ENCODE measurements around the gene ZFP57. TPM values are rescaled to one million over a fixed set of nuclear protein-coding genes. Genes with fewer than 3 reads are reported as not detected.

Gene ZFP57
- total RNA-seq, 2 donors from 2014 or later = 0.30 to 12.6 TPM

DNA sequence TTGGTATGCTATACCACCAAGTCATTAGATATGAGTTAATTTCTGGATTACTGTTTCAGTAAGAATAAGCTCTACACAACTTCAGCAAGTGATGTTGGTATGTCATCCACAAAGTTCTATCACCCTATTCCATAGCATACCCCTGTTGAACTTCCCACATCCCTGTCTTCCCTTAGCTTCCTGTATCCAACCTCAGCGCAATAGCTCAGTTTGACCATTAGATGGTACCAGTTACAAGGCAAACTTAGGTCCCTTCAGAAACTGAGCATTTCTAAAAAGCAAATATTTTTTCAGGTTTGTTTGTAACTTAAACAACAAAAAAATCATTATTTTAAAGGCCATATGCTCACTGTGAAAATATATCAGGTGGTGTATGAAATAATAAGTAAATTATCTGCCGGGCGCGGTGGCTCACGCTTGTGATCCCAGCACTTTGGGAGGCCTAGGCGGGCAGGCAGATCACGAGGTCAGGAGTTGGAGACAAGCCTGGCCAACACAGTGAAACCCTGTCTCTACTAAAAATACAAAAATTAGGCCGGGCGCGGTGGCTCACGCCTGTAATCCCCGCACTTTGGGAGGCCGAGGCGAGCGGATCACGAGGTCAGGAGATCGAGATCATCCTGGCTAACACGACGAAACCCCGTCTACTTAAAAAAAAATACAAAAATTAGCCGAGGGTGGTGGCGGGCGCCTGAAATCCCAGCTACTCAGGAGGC, 32.9 kb downstream of the ZFP57 start:
- peaks cover 0 to 4% of the 10 kb centered on the region in 2 donors for H3K4me1 ChIP-seq
- no peaks in the 10 kb centered on the region for H3K9me3 ChIP-seq
- no peak for DNase-seq (ENCODE audit: low spot score)
- peak; percentile 15 to 65 for TF ChIP-seq CTCF (IDR thresholded peaks at IDR 0.05)
- H3K27ac ChIP-seq = no peak overlapping the region
- no peak overlapping the region for H3K4me3 ChIP-seq
- no peaks in the 10 kb centered on the region for H3K36me3 ChIP-seq
- no peaks in the 10 kb centered on the region for H3K27me3 ChIP-seq

DNA sequence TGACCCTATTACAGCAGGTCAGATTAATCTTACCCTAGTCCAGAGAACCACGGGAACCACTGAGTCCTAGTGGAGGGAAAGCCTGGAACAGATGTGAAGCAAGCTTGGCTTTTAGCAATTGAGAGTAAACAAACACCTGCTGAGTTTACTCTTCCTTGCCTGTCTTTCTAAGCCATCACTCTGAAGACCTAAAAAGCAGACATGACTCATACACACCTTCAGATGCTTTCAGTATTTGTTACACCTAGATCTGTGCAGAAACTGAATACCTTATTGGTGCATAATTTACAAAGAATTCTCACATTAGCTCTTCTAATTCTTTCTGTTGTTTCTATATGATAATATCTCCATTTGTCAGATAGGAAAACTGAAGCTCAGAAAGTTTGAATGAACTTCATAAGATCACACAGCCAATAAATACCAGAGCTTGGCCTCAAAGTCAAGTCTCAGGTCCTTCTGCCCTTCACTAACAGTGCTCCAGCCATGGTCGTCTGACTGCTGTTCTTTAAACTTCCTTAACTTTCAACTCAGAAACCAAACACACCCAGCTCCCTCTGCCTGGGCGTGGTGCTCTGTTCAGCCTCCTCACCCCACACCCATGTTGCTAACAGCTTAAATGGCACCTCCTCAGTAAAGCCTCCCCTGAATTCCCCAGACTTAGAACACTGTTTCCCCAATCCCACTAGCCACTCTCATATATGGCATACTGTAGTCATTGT, 39.4 kb downstream of the ZFP57 start:
- no peak for DNase-seq (ENCODE audit: low spot score)
- Histone ChIP-seq H3K4me1 (no peaks in the 10 kb centered on the region), H3K4me3 (no peak overlapping the region), H3K36me3 (no peaks in the 10 kb centered on the region), H3K9me3 (no peaks in the 10 kb centered on the region), H3K27me3 (no peaks in the 10 kb centered on the region), H3K27ac (no peak overlapping the region)
- no peak for TF ChIP-seq CTCF (IDR thresholded peaks at IDR 0.05)

- TF ChIP-seq CTCF (IDR thresholded peaks at IDR 0.05) = no peak
- Histone ChIP-seq H3K4me3 (no peak overlapping the region), H3K4me1 (peaks cover 0 to 1% of the 10 kb centered on the region in 2 donors), H3K9me3 (no peaks in the 10 kb centered on the region), H3K36me3 (no peaks in the 10 kb centered on the region), H3K27ac (no peak overlapping the region), H3K27me3 (no peaks in the 10 kb centered on the region)
- no peak for DNase-seq (ENCODE audit: low spot score)
Measured at GRCh38 chr6:29637247-29637646, 43.7 kb downstream of the ZFP57 start.

- H3K36me3 ChIP-seq = no peaks in the 10 kb centered on the region
- H3K27me3 ChIP-seq = no peaks in the 10 kb centered on the region
- H3K4me1 ChIP-seq = peaks cover 3 to 23% of the 10 kb centered on the region in 2 donors
- peak overlapping the region; percentile 83 to 91 for H3K27ac ChIP-seq
- peak overlapping the region; percentile 86 to 92 for H3K4me3 ChIP-seq
- no peak for DNase-seq (ENCODE audit: low spot score)
- H3K9me3 ChIP-seq = no peaks in the 10 kb centered on the region
- no peak for TF ChIP-seq CTCF (IDR thresholded peaks at IDR 0.05)
Measured at GRCh38 chr6:29633534-29633905, 47.4 kb downstream of the ZFP57 start.

- no peaks in the 10 kb centered on the region for H3K9me3 ChIP-seq
- H3K27me3 ChIP-seq = no peaks in the 10 kb centered on the region
- peak within 1 kb of the TSS; percentile 83 to 91 for H3K27ac ChIP-seq
- no peak for TF ChIP-seq CTCF (IDR thresholded peaks at IDR 0.05)
- no peaks in the 10 kb centered on the region for H3K36me3 ChIP-seq
- peak; percentile 82 for DNase-seq (ENCODE audit: low spot score)
- peak within 1 kb of the TSS; percentile 86 to 92 for H3K4me3 ChIP-seq
- H3K4me1 ChIP-seq = peaks cover 3 to 27% of the 10 kb centered on the region in 2 donors
Measured at GRCh38 chr6:29632789-29633533, 48.0 kb downstream of the ZFP57 start, which contains the start of gene GABBR1. GABBR1 (minus strand) TSS chr6:29633183; CDS start chr6:29632385, 798 bp downstream.
